ENCODE results near the gene CELSR1.
"Not testable (repeated sequence)": the region's sequence is repeated elsewhere in the genome, so short reads cannot be mapped to it uniquely, and the experiment has no call there.

CELSR1 gene

DNA sequence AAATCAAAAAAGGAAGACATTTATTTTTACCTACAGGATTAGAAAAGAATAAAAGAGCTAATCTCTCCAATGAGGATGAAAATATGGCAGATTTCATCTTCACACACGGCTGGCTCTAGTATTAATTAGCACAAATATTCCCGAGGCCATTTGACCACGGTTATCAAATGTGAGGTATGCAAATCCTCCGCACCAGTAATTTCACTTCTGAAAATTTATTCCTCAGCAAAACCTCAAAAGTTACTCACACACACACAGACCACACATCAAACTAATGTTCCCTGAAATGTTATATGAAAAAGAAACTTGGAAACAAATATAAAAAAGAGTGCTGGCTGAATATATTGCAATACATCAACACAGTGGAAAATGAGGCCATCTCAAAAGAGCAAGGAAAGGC, 32.8 kb downstream of the CELSR1 start:
- FAIRE-seq (no peak), DNase-seq (ENCODE audit: insufficient read length) (no peak)
- TF ChIP-seq POLR2A (IDR thresholded peaks at IDR 0.05; ENCODE audit: low read depth, low read length): no peak
- TF ChIP-seq POLR2AphosphoS5 (IDR thresholded peaks at IDR 0.05; ENCODE audit: low read depth, low read length): no peak
- no peak for TF ChIP-seq TAF1 (IDR thresholded peaks at IDR 0.05; ENCODE audit: borderline replicate concordance, low read depth, low read length)

DNA sequence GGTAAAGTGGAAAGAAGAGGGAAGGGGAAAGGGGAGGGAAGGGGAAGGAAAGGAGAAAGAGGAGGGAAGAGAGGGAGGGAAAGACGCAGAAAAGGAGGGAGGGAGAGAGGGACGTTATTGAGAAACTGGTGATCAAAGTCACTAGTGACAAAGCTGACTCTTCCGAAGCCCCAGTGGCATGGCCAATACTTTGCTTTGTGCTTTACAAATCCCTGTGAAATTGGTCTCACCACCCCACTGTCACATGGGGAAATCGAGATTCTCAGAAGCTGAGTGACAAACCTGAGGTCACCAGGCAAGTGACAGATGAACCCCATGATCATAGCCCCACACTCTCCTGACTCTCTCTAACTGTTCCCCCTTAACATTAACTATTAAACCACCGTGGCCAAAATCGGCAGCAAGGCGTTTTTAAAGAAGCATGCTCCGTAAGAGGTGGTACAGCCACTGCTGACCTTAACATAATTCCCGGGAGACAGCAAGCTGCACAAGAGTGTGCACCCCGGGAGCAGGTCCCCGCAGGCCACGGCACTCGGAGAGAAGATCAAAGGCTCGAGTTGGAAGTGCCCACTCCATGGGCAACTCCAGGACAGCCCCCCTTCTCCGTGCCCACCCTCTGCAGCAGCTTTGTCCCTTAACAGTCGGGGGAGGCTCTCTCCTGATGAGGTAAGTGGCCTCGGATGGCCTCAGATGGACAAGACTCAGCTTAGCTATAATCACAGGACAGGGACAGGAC, 34.8 kb downstream of the CELSR1 start:
- no peak for TF ChIP-seq POLR2AphosphoS5 (IDR thresholded peaks at IDR 0.05; ENCODE audit: low read depth, low read length)
- TF ChIP-seq POLR2A (IDR thresholded peaks at IDR 0.05; ENCODE audit: low read depth, low read length): no peak
- TF ChIP-seq TAF1 (IDR thresholded peaks at IDR 0.05; ENCODE audit: borderline replicate concordance, low read depth, low read length): no peak
- FAIRE-seq (no peak), DNase-seq (ENCODE audit: insufficient read length) (no peak)

DNA sequence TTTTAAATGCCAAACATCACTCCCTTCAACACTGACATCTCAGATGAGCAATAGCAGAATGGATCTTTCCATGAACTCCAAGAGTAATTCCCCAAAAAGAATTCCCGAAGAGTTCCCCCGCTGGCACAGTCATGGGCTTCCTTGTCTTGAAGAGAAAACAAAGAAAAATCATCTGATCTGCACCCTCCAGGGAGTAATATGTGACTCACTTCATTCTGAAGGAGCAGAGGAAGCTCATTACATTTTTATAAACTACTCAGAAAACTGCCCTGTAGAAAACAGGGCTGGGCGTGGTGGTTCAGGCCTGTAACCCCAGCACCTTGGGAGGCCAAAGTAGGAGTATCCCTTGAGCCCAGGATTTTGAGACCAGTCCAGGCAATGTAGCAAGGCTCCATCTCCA, 35.7 kb downstream of the CELSR1 start:
- DNase-seq (ENCODE audit: insufficient read length): no peak
- no peak for TF ChIP-seq TAF1 (IDR thresholded peaks at IDR 0.05; ENCODE audit: borderline replicate concordance, low read depth, low read length)
- no peak for TF ChIP-seq POLR2AphosphoS5 (IDR thresholded peaks at IDR 0.05; ENCODE audit: low read depth, low read length)
- no peak for TF ChIP-seq POLR2A (IDR thresholded peaks at IDR 0.05; ENCODE audit: low read depth, low read length)
- no peak for FAIRE-seq

GRCh38 chr22:46501265-46501664, 36.2 kb downstream of the CELSR1 start:
- DNase-seq (ENCODE audit: insufficient read length); FAIRE-seq: not testable (repeated sequence)

DNA sequence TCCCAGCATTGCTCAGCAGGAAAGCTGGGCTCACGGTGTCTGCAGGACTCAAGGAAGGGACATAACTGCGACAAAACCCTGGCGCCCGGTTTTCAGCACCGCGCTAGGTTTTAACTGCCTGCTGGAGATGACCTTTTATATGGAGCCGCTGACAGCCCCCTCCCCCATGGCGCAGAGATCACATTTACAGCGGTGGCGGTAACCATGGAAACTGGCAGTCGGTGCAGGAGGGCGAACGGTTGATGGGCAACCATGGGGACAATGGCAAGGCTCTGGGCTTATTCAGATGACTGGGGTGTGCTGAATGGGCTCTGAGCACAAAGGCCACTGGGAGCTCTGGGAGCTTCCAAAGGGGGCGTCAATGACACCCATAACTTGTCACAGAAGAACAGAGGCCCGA, 37.2 kb downstream of the CELSR1 start:
- no peak for DNase-seq (ENCODE audit: insufficient read length)
- FAIRE-seq: no peak

DNA sequence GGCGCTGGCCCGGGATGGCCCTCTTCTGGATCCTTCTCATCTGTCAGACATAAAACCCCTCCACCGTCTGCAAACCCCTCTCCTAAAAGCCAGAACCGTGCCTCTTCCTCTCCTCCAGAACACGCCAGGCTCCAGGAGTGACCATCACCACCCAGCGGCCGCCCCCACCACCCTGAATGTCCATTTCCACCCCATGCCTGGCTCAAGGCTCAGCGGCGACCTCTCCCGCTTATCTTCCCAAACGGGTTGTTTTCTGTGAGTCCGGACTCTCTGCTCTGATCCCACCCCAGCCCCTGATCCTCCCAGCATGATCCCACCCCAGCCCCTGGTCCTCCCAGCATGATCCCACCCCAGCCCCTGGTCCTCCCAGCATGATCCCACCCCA, 37.6 kb downstream of the CELSR1 start:
- FAIRE-seq: no peak
- TF ChIP-seq POLR2A (IDR thresholded peaks at IDR 0.05; ENCODE audit: low read depth, low read length) (no peak), POLR2AphosphoS5 (IDR thresholded peaks at IDR 0.05; ENCODE audit: low read depth, low read length) (no peak), TAF1 (IDR thresholded peaks at IDR 0.05; ENCODE audit: borderline replicate concordance, low read depth, low read length) (no peak)
- no peak for DNase-seq (ENCODE audit: insufficient read length)

More for the DNA sequence above, 37.2 kb downstream of the CELSR1 start:
- TF ChIP-seq POLR2AphosphoS5 (IDR thresholded peaks at IDR 0.05; ENCODE audit: low read depth, low read length) (no peak), TAF1 (IDR thresholded peaks at IDR 0.05; ENCODE audit: borderline replicate concordance, low read depth, low read length) (no peak), POLR2A (IDR thresholded peaks at IDR 0.05; ENCODE audit: low read depth, low read length) (no peak)

GRCh38 chr22:46491946-46492345, 45.5 kb downstream of the CELSR1 start:
- no peak for TF ChIP-seq POLR2AphosphoS5 (IDR thresholded peaks at IDR 0.05; ENCODE audit: low read depth, low read length)
- FAIRE-seq: no peak
- no peak for DNase-seq (ENCODE audit: insufficient read length)

GRCh38 chr22:46490538-46490937, 46.9 kb downstream of the CELSR1 start:
- FAIRE-seq: no peak
- TF ChIP-seq POLR2A (IDR thresholded peaks at IDR 0.05; ENCODE audit: low read depth, low read length): no peak
- TF ChIP-seq TAF1 (IDR thresholded peaks at IDR 0.05; ENCODE audit: borderline replicate concordance, low read depth, low read length): no peak
- TF ChIP-seq POLR2AphosphoS5 (IDR thresholded peaks at IDR 0.05; ENCODE audit: low read depth, low read length): no peak

DNA sequence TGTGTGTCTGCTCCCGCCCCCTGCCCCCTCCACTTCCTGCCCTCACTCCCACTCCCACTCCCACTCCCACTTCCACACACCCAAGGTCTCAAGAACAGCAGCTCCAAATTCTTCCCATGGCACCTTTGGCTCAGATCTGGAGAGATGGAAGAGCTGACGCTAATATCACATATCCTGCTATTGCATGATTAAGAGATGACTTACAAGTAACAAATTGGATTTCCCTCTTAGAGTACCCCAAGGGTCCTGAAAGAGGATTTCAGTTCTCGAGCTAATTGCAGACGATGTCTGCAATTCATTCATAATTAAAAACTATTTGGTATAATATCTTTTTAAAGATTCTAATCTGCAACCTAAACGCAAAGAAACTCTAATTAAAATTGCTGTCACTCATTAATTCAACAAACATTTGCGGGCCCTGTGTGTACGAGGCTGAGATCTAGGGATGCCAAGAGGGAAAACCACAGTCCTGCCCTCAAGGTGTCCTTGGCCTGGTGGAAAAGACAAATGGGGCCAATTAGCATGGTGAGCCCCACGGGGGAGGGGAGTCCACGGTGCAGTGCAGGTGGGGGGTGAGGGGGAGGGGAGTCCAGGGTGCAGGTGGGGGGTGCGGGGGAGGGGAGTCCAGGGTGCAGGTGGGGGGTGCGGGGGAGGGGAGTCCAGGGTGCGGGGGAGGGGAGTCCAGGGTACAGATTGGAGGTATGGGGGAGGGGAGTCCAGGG, 50.3 kb downstream of the CELSR1 start:
- no peak for DNase-seq (ENCODE audit: insufficient read length)
- TF ChIP-seq POLR2A (IDR thresholded peaks at IDR 0.05; ENCODE audit: low read depth, low read length) (no peak), POLR2AphosphoS5 (IDR thresholded peaks at IDR 0.05; ENCODE audit: low read depth, low read length) (no peak), TAF1 (IDR thresholded peaks at IDR 0.05; ENCODE audit: borderline replicate concordance, low read depth, low read length) (no peak)
- FAIRE-seq: no peak

More at GRCh38 chr22:46490538-46490937, 46.9 kb downstream of the CELSR1 start:
- no peak for DNase-seq (ENCODE audit: insufficient read length)

GRCh38 chr22:46484861-46485595, 52.4 kb downstream of the CELSR1 start:
- DNase-seq (ENCODE audit: insufficient read length) (no peak), FAIRE-seq (no peak)

GRCh38 chr22:46484156-46484860, 53.1 kb downstream of the CELSR1 start:
- no peak for DNase-seq (ENCODE audit: insufficient read length)
- no peak for FAIRE-seq

More at GRCh38 chr22:46484861-46485595, 52.4 kb downstream of the CELSR1 start:
- TF ChIP-seq POLR2AphosphoS5 (IDR thresholded peaks at IDR 0.05; ENCODE audit: low read depth, low read length): no peak
- no peak for TF ChIP-seq TAF1 (IDR thresholded peaks at IDR 0.05; ENCODE audit: borderline replicate concordance, low read depth, low read length)
- no peak for TF ChIP-seq POLR2A (IDR thresholded peaks at IDR 0.05; ENCODE audit: low read depth, low read length)

More at GRCh38 chr22:46484156-46484860, 53.1 kb downstream of the CELSR1 start:
- no peak for TF ChIP-seq TAF1 (IDR thresholded peaks at IDR 0.05; ENCODE audit: borderline replicate concordance, low read depth, low read length)
- no peak for TF ChIP-seq POLR2A (IDR thresholded peaks at IDR 0.05; ENCODE audit: low read depth, low read length)
- no peak for TF ChIP-seq POLR2AphosphoS5 (IDR thresholded peaks at IDR 0.05; ENCODE audit: low read depth, low read length)

Measured in GM12892 (cell line).